ENCODE results near the gene DBR1.
A peak's percentile ranks its signal among the peaks of the same experiment; 100 is the strongest.

The DBR1 gene

GRCh38 chr3:138174421-138175131 lies at the start of gene DBR1:
Gene DBR1 (minus strand): TSS chr3:138174921. CDS start chr3:138174795, 126 bp downstream.
- peak; percentile 68 for DNase-seq

- no peak for DNase-seq
These were observed 48.2 kb upstream of the DBR1 start for GRCh38 chr3:138222942-138223287.

- no peak for DNase-seq
These were observed 47.6 kb upstream of the DBR1 start for GRCh38 chr3:138222131-138222941.

GRCh38 chr3:138220788-138221187 lies 46.1 kb upstream of the DBR1 start:
- no peak for DNase-seq

- DNase-seq = no peak
These were observed 45.5 kb upstream of the DBR1 start for GRCh38 chr3:138220242-138220641.

- DNase-seq = no peak
These were observed 44.5 kb upstream of the DBR1 start for GRCh38 chr3:138219255-138219654.

GRCh38 chr3:138213398-138214085 lies 38.8 kb upstream of the DBR1 start:
- DNase-seq = no peak

- DNase-seq = no peak
These were observed 35.8 kb upstream of the DBR1 start for GRCh38 chr3:138210528-138210927.

- DNase-seq = no peak
These were observed 31.5 kb upstream of the DBR1 start for GRCh38 chr3:138206196-138206595.

GRCh38 chr3:138205527-138205926 lies 30.8 kb upstream of the DBR1 start:
- no peak for DNase-seq

- no peak for DNase-seq
These were observed 29.2 kb upstream of the DBR1 start for GRCh38 chr3:138203938-138204337.

GRCh38 chr3:138202945-138203701 lies 28.4 kb upstream of the DBR1 start:
- no peak for DNase-seq

- DNase-seq = no peak
These were observed 25.7 kb upstream of the DBR1 start for GRCh38 chr3:138200424-138200823.

GRCh38 chr3:138199851-138200250 lies 25.1 kb upstream of the DBR1 start:
- DNase-seq = peak; percentile 38

GRCh38 chr3:138197524-138197923 lies 22.8 kb upstream of the DBR1 start:
- no peak for DNase-seq

GRCh38 chr3:138197058-138197457 lies 22.3 kb upstream of the DBR1 start:
- peak; percentile 2 for DNase-seq

- DNase-seq = no peak
These were observed 21.3 kb upstream of the DBR1 start for GRCh38 chr3:138196023-138196422.

- DNase-seq = no peak
These were observed 20.8 kb upstream of the DBR1 start for GRCh38 chr3:138195481-138195880.

GRCh38 chr3:138188013-138188730 lies 13.5 kb upstream of the DBR1 start:
- DNase-seq = no peak

- DNase-seq = peak; percentile 67
These were observed 12.7 kb upstream of the DBR1 start, which contains the start of gene ARMC8 for GRCh38 chr3:138187296-138188012. Gene ARMC8 (plus strand): TSS chr3:138187301. CDS start chr3:138187555, 254 bp downstream.

GRCh38 chr3:138186803-138187295 lies 12.1 kb upstream of the DBR1 start:
- peak; percentile 84 for DNase-seq

Measured in GDM1 (cell line).